ENCODE data around the gene SHISAL1.

Gene SHISAL1

DNA sequence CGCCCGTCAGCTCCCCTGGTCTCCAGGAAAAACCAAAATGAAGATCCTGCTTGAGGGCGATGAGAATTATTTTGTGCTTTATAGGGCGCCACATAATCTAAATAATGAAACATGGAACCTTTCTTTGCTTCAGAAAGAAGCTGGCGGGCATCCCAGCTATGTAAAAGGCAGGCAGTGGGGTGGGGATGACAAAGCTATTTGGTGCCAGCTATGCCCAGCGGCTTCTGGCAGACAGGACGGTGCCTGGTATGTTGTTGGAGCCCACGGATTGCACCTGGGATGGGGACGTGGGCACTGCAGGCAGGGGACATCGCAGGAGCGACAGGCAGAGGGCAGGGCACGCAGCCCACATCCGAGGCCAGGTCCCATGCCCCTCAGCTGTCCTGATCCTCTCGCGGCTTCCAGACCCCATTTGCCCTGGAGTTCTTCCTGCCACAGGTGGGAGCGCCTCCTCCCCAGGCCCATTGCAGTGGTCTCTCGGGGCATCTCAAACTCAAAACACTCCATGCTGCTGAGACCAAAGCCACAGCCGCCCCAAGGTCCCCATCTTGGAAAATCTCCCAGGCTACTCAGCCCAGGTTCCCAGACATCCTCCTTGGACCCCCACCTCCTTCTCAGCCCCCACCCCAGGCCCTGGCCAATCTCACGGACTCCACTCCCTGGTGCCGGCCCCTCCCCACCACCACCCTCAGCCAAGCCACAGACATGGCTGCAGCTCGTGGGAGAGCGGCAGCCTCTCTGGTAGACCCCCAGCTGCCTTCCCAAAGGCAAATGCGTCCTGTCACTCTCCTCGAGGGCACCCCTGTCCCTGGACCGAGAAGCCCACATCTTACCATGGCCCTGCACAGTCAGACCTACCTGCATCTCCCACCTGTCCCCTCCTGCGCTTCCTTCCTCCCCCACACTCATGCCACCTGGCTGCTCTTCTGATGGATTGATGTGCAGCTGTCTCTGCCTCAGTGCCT, 45.7 kb downstream of the SHISAL1 start:
- Mint-ChIP-seq H3K4me1 (peaks cover 19% of the 10 kb centered on the region), H3K27ac (no peak overlapping the region)
- TF ChIP-seq, protein P1, sequence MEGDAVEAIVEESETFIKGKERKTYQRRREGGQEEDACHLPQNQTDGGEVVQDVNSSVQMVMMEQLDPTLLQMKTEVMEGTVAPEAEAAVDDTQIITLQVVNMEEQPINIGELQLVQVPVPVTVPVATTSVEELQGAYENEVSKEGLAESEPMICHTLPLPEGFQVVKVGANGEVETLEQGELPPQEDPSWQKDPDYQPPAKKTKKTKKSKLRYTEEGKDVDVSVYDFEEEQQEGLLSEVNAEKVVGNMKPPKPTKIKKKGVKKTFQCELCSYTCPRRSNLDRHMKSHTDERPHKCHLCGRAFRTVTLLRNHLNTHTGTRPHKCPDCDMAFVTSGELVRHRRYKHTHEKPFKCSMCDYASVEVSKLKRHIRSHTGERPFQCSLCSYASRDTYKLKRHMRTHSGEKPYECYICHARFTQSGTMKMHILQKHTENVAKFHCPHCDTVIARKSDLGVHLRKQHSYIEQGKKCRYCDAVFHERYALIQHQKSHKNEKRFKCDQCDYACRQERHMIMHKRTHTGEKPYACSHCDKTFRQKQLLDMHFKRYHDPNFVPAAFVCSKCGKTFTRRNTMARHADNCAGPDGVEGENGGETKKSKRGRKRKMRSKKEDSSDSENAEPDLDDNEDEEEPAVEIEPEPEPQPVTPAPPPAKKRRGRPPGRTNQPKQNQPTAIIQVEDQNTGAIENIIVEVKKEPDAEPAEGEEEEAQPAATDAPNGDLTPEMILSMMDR (IDR thresholded peaks at IDR 0.05), result no peak

DNA sequence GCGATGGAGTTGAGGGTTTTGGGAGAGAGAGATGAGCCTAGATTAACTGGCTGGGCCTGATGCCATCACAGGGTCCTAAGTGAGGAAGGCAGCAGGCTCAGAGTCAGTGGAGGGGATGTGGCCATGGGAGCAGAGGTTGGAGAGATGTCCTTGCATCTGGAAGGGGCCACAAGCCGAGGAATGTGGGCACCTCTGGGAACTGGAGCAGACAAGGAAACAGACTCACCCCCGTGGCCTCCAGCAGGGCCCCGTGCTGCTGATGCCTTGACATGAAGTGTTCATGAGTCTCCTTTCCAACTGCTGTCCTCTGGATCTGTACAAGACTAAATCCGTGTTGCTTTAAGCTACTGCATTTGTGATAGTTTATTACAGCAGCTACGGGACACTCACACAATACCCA, 49.2 kb downstream of the SHISAL1 start:
- no peaks in the 10 kb centered on the region for H3K36me3 Mint-ChIP-seq (ENCODE audit: low read depth)
- H3K27me3 Mint-ChIP-seq (ENCODE audit: low read depth, poor library complexity), result peaks cover 6% of the 10 kb centered on the region
- H3K4me1 Mint-ChIP-seq, result peaks cover 12% of the 10 kb centered on the region
- no peak overlapping the region for H3K27ac Mint-ChIP-seq
- no peak for DNase-seq
- TF ChIP-seq, protein P1 (IDR thresholded peaks at IDR 0.05), result no peak
- H3K4me3 Mint-ChIP-seq, result no peak overlapping the region
- no peaks in the 10 kb centered on the region for H3K9me3 Mint-ChIP-seq

More for the DNA sequence above, 45.7 kb downstream of the SHISAL1 start:
- Mint-ChIP-seq H3K9me3 (no peaks in the 10 kb centered on the region), H3K36me3 (ENCODE audit: low read depth) (no peaks in the 10 kb centered on the region), H3K27me3 (ENCODE audit: low read depth, poor library complexity) (peaks cover 6% of the 10 kb centered on the region), H3K4me3 (no peak overlapping the region)
- no peak for DNase-seq

DNA sequence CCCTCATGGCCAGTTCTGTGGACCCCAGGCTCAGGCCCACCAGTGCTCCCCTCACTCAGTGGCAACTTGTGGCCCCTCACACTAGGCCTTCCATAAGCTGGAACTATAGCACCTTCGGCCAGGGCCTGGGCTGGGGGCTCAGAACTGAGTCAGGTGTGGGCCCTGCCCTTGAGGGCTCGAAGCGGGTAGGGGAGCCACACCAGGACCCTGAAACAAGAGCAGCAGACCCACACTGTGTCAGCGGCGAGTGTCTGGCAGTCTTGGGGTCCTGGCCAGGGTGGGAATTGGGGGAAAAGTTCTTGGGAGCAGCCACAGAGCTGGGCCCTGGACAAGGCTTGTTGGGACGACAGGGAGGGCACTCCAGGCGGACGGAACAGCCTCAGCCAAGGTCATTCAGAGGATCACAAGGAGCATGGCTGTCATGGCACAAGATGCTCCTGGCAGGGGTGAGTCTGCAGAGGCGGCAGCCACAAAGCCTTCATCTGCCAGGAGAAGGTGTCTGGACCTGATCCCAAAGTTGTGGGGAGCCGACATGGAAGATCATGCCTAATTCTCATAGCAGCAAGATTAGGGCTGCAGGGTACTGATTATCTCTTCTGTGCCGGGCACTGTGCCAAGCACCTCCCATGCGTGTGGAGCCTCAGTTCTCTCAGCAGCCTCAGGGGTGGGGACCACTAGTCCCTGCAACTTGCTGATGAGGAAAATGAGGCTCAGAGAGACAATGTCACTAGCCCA, 50.7 kb downstream of the SHISAL1 start:
- H3K4me1 Mint-ChIP-seq, result peaks cover 12% of the 10 kb centered on the region

DNA sequence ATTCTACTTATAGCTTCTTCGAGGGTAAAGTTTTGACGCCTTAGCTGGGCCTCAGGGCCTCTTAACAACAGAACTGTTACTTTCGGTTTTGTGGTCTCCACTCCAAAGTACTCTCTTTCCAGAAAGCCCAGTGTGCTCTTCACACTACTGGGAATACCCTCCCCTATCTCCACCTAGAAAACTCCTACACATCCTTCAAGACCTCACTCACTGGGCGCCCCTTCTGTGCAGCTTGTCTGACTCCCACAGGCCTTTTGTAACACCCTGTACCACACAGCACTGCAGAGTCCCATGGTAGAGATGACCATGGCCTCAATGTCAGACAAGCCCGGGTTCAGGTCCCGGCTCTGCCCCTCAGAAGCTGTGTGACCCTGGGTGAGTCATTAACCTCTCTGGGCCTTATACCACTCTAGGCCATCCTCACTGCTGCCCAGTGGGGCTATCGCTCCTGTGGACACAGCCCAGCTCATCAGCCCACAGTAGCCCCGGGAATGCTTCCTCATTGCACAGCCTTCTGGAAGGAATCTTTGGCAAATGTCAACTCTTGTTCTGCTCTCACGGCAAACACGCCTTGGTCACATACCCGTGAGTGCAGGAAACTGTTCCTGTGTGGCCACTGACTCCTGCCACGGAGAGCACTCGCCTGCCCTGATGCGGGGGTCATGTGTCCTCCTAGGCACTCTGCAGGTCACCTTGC, 51.4 kb downstream of the SHISAL1 start:
- H3K36me3 Mint-ChIP-seq (ENCODE audit: low read depth), result no peaks in the 10 kb centered on the region
- H3K4me3 Mint-ChIP-seq, result no peak overlapping the region
- no peak for DNase-seq
- peaks cover 19% of the 10 kb centered on the region for H3K4me1 Mint-ChIP-seq
- no peaks in the 10 kb centered on the region for H3K9me3 Mint-ChIP-seq
- TF ChIP-seq, protein P1 (IDR thresholded peaks at IDR 0.05), result no peak
- no peak overlapping the region for H3K27ac Mint-ChIP-seq
- H3K27me3 Mint-ChIP-seq (ENCODE audit: low read depth, poor library complexity), result peaks cover 12% of the 10 kb centered on the region

More for the DNA sequence above, 50.7 kb downstream of the SHISAL1 start:
- TF ChIP-seq, protein P1 (IDR thresholded peaks at IDR 0.05), result no peak
- no peak overlapping the region for H3K27ac Mint-ChIP-seq
- peaks cover 9% of the 10 kb centered on the region for H3K27me3 Mint-ChIP-seq (ENCODE audit: low read depth, poor library complexity)
- H3K36me3 Mint-ChIP-seq (ENCODE audit: low read depth), result no peaks in the 10 kb centered on the region
- no peaks in the 10 kb centered on the region for H3K9me3 Mint-ChIP-seq
- no peak for DNase-seq
- H3K4me3 Mint-ChIP-seq, result no peak overlapping the region

DNA sequence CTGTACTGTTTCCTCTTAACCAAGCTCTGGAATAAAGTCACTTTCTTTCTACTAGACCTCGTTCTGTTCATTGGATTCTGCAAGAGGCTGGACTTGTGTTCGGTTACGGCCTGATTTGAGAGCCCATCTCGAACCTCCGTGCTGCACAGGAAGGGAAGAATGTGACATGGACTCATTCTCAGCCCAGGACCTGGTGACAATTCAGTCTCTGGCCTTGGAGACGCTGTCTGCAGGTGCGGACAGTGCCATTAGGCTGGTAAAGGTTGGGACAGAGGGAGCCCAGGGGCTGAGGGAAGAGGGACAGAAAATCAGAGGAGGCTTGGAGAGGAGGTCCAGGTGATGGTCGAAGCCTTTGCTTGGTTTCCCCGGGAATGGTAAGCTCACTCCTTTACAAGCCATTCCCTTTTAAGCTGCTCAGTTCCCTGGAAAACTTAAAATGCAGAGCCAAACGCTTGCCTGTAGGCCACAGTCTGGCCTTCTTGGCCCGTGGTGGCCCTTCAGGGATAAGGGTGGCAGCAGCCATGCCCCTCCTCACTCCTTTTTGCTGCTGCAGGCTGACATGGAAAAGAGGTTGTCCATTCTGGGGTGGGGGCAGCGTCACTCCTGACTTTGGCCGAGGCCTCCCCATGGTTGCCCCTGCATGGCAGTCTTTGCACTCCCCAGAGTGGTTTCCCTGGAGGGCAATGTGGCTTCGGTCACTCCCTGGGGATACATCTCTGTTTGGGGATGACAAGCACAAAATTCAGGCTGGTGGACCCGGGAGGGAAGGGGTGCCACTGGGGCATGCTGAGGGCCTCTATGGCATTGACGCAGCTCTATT, 52.3 kb downstream of the SHISAL1 start:
- TF ChIP-seq, protein P1 (IDR thresholded peaks at IDR 0.05), result no peak
- H3K27ac Mint-ChIP-seq, result peak overlapping the region; percentile 63
- peaks cover 16% of the 10 kb centered on the region for H3K27me3 Mint-ChIP-seq (ENCODE audit: low read depth, poor library complexity)
- peaks cover 21% of the 10 kb centered on the region for H3K4me1 Mint-ChIP-seq
- DNase-seq, result no peak
- H3K4me3 Mint-ChIP-seq, result no peak overlapping the region
- no peaks in the 10 kb centered on the region for H3K36me3 Mint-ChIP-seq (ENCODE audit: low read depth)
- no peaks in the 10 kb centered on the region for H3K9me3 Mint-ChIP-seq

All from nephron progenitor cell (in vitro differentiated cells).